Activated CD8-positive, alpha-beta memory T cell treated with anti-CD3 and anti-CD28 coated beads, Interleukin-2, amount 50 U/mL, for 4 hours (primary cell): ENCODE results near the gene GLTP.
"Not testable (repeated sequence)": the region's sequence is repeated elsewhere in the genome, so short reads cannot be mapped to it uniquely, and the experiment has no call there.

ENCODE experiments used
- DNase-seq: peaks from one replicate; pipeline ENCODE4 v3.0.0-alpha.2; 2020

Gene GLTP

GRCh38 chr12:109900752-109901580 is 20.6 kb upstream of the GLTP start:
- no peak for DNase-seq

GRCh38 chr12:109899783-109900751 is 19.7 kb upstream of the GLTP start, which contains the start of gene TCHP:
TSS of gene TCHP (plus strand) at chr12:109900274. CDS start at chr12:109903027, 2,753 bp downstream.
- peak; percentile 70 for DNase-seq

GRCh38 chr12:109899345-109899744 is 19.0 kb upstream of the GLTP start:
- DNase-seq: not testable (repeated sequence)

GRCh38 chr12:109897029-109897428 is 16.7 kb upstream of the GLTP start:
- DNase-seq: no peak

GRCh38 chr12:109896188-109896587 is 15.8 kb upstream of the GLTP start:
- no peak for DNase-seq

GRCh38 chr12:109894939-109895338 is 14.6 kb upstream of the GLTP start:
- DNase-seq: no peak

GRCh38 chr12:109893261-109893995 is 13.1 kb upstream of the GLTP start:
- no peak for DNase-seq

GRCh38 chr12:109892748-109893147 is 12.4 kb upstream of the GLTP start:
- DNase-seq: no peak

- no peak for DNase-seq
Observed at GRCh38 chr12:109892165-109892715, 11.9 kb upstream of the GLTP start.

- not testable (repeated sequence) for DNase-seq
Observed at GRCh38 chr12:109891731-109892130, 11.4 kb upstream of the GLTP start.

- DNase-seq: no peak
Observed at GRCh38 chr12:109890620-109891170, 10.4 kb upstream of the GLTP start.

- no peak for DNase-seq
Observed at GRCh38 chr12:109888179-109889020, 8.1 kb upstream of the GLTP start.

- no peak for DNase-seq
Observed at GRCh38 chr12:109885616-109886015, 5.3 kb upstream of the GLTP start.

GRCh38 chr12:109883461-109883860 is 3.1 kb upstream of the GLTP start:
- no peak for DNase-seq

- no peak for DNase-seq
Observed at GRCh38 chr12:109881752-109882151, 1.4 kb upstream of the GLTP start.

- no peak for DNase-seq
Observed at GRCh38 chr12:109880938-109881337, 597 bp upstream of the GLTP start.

GRCh38 chr12:109879351-109880042 is 844 bp downstream of the GLTP start:
- no peak for DNase-seq

- DNase-seq: no peak
Observed at GRCh38 chr12:109878749-109879148, 1.6 kb downstream of the GLTP start.

GRCh38 chr12:109878247-109878625 is 2.1 kb downstream of the GLTP start:
- DNase-seq: no peak

GRCh38 chr12:109877504-109878246 is 2.7 kb downstream of the GLTP start:
- DNase-seq: no peak
